ENCODE results near the gene AFAP1.

Gene AFAP1

DNA sequence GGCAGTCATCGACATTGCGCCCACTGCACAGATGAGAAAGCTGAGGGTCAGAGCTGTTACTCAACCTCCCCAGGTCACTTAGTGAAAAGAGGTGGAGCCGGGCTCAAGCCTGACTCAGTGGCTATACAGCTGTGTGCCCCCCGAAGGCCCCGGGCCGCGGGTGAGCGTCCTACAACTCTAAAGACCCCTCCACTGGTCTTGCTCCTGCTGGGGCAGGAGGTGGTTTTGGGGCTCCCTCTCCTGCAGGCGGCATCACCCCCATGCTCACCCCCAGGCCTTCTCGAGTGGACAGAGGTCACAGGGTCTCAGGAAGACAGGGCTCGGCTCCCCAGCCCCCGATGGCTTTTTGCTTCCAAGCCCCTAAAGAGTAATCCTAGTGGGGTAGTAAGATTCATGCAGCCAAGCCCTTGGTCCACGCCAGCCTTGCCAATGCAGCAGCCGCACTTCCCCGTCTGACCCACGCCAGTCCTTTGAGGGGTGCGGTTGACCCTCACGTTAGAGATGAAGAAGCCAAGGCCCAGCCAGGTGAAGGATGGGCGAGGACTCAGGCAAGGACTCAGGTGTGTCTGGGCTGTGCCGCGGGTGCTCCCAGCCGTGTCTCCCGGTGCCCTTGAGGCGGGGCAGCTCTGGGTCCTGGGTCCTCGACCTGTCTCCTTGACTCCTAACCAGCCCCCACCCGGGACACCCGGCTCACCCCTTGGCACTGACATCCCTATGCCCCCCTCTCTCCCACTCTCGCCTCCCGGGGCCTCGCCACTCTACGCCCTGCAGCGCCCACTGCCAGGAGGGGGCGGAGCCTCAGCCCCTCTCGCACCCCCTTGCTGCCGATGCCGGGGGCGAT is 200.4 kb downstream of the AFAP1 start:
- no peak for DNase-seq (ENCODE audit: low read depth, low spot score)

GRCh38 chr4:7738458-7739076 is 201.1 kb downstream of the AFAP1 start:
- DNase-seq (ENCODE audit: low read depth, low spot score), result no peak

- no peak for DNase-seq (ENCODE audit: low read depth, low spot score)
These were observed 201.8 kb downstream of the AFAP1 start for GRCh38 chr4:7737752-7738457.

GRCh38 chr4:7737268-7737645 is 202.4 kb downstream of the AFAP1 start:
- DNase-seq (ENCODE audit: low read depth, low spot score), result no peak

- DNase-seq (ENCODE audit: low read depth, low spot score), result no peak
These were observed 203.0 kb downstream of the AFAP1 start for GRCh38 chr4:7736436-7737267.

- DNase-seq (ENCODE audit: low read depth, low spot score), result no peak
These were observed 203.7 kb downstream of the AFAP1 start for GRCh38 chr4:7735961-7736360.

DNA sequence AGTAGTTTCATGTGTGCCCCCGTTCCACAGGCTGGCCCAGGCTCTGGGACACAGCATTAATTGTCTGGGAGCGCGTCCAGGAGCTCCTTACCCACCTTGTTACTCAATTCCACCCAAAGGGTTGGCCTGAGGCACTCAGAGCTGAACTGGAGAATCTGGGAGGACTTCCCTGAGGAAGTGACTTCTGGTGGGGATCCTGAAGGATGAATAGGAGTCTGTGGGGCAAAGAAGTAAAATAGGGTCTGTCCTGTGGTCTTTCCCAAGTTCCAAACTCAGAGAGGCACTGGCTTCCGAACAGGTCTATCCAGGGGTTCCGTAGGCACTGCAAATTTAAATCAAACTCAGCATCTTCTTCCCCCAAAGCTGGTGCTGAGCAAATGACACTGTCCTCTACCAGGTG is 204.3 kb downstream of the AFAP1 start:
- DNase-seq (ENCODE audit: low read depth, low spot score), result no peak

GRCh38 chr4:7734651-7735260 is 204.9 kb downstream of the AFAP1 start:
- no peak for DNase-seq (ENCODE audit: low read depth, low spot score)

DNA sequence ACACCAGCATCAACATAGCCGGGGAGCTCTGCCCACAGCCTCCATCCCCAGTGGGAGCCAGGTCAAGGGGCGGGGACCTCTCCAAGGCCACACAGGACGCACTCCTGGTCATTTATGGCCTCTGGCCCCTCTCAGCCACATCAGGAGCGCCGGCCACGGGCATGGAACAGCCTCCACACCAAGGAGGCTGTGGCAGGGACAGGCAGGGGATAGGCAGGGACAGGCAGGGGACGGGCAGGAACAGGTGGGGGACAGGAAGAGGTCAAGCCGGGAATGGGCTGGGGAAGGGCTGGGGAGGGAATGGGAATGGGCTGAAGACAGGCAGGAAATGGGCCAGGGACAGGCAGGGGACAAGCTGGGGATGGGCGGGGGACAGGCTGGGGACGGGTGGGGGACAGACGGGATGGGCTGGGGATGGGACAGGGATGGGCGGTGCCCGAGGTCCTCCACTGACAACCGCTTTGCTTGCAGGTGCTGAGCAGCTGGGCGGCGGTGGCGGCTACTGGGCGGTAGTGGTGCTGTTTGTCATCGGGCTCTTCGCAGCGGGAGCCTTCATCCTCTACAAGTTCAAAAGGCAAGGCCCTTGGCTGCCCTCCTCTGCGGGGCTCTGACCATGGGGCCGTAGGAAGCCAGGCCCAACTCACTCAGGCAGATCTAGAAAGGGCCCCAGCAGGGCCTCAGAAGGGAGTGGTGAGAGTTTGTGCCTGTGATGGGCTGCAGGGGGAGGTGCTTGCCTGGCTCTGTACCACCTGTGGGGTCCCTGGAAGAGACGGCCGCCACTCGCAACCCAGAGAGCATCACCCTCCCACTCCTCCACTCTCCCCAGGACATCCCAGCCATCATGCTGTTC is 205.6 kb downstream of the AFAP1 start:
- DNase-seq (ENCODE audit: low read depth, low spot score), result no peak

GRCh38 chr4:7733201-7733600 is 206.5 kb downstream of the AFAP1 start:
- no peak for DNase-seq (ENCODE audit: low read depth, low spot score)

DNA sequence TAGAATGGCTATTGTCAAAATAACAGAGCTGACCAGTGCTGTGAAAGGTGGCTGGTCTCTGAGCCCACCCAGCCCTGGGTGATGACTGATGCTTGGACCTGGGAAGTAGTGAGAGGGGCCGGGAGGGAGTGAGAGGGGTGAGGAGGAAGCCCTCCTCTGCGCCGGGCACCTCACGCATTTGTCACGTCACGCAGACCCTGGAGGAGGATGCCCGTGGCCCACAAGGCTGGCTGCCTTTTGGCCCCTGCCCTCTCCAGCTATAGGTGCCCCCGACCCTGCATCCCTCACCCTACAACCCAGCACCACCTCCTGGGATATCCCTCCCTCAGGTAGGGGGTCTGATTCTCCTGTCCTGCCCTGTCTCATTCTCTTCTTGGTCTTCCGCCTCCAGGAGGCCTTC is 207.4 kb downstream of the AFAP1 start:
- DNase-seq (ENCODE audit: low read depth, low spot score), result no peak

DNA sequence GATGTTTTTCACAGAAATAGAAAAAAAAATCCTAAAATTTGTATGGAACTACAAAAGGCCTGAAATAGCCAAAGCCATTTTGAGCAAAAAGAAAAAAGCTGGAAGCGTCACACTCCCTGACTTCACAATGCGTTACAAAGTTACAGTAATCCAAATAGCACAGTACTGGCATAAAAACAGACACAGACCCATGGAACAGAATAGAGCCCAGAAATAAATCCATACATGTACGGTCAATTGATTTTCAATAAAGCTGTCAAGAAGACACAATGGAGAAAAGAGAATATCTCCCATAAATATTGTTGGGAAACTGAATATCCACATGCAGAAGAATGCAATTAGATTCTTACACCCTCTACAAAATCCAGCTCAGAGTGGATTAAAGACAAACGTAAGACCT is 208.2 kb downstream of the AFAP1 start:
- DNase-seq (ENCODE audit: low read depth, low spot score), result no peak

DNA sequence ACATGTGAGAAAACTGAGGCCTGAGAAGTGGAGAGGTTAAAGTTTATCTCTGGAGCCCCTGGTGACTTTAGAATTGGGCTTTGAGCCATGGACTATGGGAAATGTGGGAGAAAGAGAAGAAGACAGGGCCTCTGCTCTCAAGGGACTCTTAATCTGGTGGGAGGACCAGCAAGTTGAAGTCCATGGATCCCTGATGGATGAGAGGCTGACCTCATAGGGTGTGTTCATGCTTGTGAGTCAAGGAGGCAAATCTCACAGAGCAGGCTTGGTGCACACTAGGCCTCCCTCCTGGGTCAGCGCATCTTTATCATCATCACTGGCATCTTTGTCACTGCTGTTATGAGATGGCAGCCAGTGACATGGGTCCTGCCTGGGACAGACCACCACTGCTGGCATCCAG is 211.9 kb downstream of the AFAP1 start:
- no peak for DNase-seq (ENCODE audit: low read depth, low spot score)

- DNase-seq (ENCODE audit: low read depth, low spot score), result no peak
These were observed 212.8 kb downstream of the AFAP1 start for GRCh38 chr4:7726665-7727413.

DNA sequence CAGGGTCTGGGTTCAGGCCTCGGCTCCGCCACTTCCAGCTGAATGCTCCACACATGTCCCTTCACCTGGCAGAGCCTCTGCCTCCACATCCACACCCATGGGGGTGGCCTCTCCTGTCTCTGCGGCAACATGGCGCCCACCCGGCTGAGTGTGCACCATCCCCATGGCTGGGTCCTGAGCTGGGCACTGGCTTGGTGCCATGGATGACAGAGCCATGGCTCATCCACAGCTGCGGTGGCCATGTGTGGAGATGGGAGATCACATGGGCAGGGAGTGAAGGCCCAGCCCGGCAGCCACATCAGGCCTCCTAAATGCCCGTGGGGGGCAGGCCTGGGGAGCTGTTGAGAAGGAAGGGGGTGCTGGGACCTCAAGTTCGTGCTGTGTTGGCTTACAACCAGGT is 213.7 kb downstream of the AFAP1 start:
- DNase-seq (ENCODE audit: low read depth, low spot score), result no peak

DNA sequence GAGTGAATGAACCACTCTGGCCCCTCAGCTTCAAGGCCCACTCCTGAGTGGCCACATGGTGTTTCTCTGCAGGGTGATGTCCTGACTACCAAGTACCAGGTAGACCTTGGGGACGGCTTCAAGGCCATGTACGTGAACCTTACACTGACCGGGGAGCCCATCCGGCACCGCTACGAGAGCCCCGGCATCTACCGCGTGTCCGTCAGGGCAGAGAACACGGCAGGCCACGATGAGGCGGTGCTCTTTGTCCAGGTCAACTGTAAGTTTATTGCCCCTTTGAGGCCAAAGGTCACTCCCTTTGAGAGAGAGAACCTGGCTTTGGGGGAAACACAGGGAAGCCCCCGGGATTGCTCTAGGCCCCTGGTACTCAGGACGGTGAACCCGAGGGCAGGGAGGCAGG is 216.0 kb downstream of the AFAP1 start:
- no peak for DNase-seq (ENCODE audit: low read depth, low spot score)

GRCh38 chr4:7722766-7723387 is 216.8 kb downstream of the AFAP1 start:
- no peak for DNase-seq (ENCODE audit: low read depth, low spot score)

GRCh38 chr4:7721984-7722551 is 217.6 kb downstream of the AFAP1 start:
- DNase-seq (ENCODE audit: low read depth, low spot score), result no peak

Data from activated CD4-positive, CD25-positive, alpha-beta regulatory T cell treated with anti-CD3 and anti-CD28 coated beads, Interleukin-2, amount 50 U/mL, for 16 hours (primary cell).